ENCODE data around the gene PPM1D.

- TF ChIP-seq POLR2A (IDR thresholded peaks at IDR 0.05): no peak
- TF ChIP-seq, protein P1, sequence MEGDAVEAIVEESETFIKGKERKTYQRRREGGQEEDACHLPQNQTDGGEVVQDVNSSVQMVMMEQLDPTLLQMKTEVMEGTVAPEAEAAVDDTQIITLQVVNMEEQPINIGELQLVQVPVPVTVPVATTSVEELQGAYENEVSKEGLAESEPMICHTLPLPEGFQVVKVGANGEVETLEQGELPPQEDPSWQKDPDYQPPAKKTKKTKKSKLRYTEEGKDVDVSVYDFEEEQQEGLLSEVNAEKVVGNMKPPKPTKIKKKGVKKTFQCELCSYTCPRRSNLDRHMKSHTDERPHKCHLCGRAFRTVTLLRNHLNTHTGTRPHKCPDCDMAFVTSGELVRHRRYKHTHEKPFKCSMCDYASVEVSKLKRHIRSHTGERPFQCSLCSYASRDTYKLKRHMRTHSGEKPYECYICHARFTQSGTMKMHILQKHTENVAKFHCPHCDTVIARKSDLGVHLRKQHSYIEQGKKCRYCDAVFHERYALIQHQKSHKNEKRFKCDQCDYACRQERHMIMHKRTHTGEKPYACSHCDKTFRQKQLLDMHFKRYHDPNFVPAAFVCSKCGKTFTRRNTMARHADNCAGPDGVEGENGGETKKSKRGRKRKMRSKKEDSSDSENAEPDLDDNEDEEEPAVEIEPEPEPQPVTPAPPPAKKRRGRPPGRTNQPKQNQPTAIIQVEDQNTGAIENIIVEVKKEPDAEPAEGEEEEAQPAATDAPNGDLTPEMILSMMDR (IDR thresholded peaks at IDR 0.05): no peak
Measured at GRCh38 chr17:60676758-60677307, 76.8 kb downstream of the PPM1D start.

Measured in thyroid gland (tissue), 4 donors.